ENCODE measurements around the gene ANKFN1.

Gene ANKFN1

DNA sequence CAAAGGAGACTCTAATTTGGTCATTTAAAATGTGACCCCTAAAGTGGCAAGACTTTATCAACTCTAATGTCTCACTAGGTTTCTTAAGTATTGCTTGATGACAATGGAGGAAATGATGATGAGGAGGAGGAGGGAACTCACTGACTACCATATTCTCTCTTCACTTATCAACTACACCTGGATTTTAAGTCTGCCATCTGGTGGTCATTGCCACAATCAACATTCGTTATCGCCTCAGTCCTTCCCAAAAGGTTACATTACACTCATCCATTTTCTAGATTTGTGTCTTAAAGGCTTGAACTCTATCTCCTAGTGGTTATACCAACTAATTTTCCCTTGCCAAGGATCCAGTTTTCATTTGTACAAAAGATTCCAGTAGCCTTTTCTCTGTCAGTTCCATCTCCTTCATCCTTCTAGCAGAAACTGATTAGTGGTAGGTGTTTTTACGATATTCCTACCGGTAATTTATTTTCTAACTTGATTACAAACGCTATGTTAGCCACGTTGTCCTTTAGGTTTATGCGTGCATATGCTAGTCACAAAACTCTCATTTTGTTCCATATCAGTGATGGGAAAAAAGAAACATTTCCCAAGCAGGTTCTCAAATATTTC lies 325.7 kb downstream of the ANKFN1 start:
- peak; percentile 19 for DNase-seq (ENCODE audit: low spot score)
- in situ Hi-C loops (cut with MboI; ENCODE audit: low pct_unique_long_range_greater_than_20kb, low sequenced_read_pairs, unreplicated experiment) = no loop called here
- TF ChIP-seq, protein P1, sequence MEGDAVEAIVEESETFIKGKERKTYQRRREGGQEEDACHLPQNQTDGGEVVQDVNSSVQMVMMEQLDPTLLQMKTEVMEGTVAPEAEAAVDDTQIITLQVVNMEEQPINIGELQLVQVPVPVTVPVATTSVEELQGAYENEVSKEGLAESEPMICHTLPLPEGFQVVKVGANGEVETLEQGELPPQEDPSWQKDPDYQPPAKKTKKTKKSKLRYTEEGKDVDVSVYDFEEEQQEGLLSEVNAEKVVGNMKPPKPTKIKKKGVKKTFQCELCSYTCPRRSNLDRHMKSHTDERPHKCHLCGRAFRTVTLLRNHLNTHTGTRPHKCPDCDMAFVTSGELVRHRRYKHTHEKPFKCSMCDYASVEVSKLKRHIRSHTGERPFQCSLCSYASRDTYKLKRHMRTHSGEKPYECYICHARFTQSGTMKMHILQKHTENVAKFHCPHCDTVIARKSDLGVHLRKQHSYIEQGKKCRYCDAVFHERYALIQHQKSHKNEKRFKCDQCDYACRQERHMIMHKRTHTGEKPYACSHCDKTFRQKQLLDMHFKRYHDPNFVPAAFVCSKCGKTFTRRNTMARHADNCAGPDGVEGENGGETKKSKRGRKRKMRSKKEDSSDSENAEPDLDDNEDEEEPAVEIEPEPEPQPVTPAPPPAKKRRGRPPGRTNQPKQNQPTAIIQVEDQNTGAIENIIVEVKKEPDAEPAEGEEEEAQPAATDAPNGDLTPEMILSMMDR (IDR thresholded peaks at IDR 0.05; ENCODE audit: extremely low read depth, insufficient read depth, missing control alignments) = peak; percentile 61

DNA sequence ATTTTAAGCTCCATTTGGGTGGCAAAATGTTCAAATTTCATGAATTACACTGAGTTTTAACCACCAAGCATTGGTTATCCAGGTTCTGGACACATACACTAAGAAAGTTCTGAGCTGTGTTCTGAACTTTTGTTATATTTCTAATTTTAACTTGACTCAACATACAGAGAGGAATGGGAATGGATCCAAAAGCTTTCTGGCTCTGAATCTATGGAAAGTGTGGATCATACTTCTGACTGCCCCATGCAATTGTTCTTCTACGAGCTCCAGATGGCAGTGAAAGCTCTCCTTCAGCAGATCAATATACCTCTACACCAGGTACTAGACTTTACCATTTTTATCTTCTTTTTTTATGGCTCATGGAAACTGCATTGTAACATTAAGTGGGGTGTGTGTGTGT lies 327.2 kb downstream of the ANKFN1 start:
- DNase-seq (ENCODE audit: low spot score) = no peak
- in situ Hi-C loops (cut with MboI; ENCODE audit: low pct_unique_long_range_greater_than_20kb, low sequenced_read_pairs, unreplicated experiment) = no loop called here
- TF ChIP-seq, protein P1 (IDR thresholded peaks at IDR 0.05; ENCODE audit: extremely low read depth, insufficient read depth, missing control alignments) = no peak

DNA sequence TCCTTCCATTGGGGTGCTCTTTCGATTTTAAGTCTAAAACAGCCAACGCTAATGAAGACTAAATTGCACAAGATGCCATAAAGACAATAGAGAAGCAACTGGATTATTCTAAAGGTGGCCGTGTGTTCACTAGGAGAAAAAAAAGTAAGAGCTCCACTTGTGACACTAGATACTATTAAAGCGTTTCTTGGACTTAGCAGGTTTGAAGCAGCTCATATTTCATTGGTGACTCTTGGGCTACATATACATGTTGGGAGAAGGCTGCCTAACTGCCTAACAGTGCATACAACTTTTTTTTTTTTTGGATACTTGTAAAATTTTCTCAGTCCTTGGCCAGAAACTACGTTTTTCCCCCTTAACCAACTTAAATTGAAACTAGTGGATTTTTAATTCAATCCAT lies 328.4 kb downstream of the ANKFN1 start:
- DNase-seq (ENCODE audit: low spot score) = no peak
- in situ Hi-C loops (cut with MboI; ENCODE audit: low pct_unique_long_range_greater_than_20kb, low sequenced_read_pairs, unreplicated experiment) = no loop called here
- TF ChIP-seq, protein P1 (IDR thresholded peaks at IDR 0.05; ENCODE audit: extremely low read depth, insufficient read depth, missing control alignments) = no peak

DNA sequence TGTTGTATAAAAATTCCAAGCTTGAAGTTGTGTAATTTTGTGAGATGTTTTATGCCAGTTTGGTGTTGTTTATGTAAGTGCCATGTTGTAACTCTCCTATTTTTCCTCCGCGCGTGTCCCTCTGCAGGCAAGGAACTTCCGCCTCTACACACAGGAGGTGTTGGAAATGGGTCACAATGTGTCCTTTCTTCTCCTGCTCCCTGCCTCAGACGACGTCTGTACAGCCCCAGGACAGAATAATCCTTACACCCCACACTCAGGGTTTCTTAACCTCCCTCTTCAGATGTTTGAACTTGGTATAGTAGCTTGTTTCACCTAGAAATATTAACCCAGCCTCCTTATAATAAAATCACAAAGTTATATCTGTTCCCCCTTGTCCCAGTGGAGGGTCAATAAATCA lies 329.0 kb downstream of the ANKFN1 start:
- in situ Hi-C loops (cut with MboI; ENCODE audit: low pct_unique_long_range_greater_than_20kb, low sequenced_read_pairs, unreplicated experiment) = no loop called here

DNA sequence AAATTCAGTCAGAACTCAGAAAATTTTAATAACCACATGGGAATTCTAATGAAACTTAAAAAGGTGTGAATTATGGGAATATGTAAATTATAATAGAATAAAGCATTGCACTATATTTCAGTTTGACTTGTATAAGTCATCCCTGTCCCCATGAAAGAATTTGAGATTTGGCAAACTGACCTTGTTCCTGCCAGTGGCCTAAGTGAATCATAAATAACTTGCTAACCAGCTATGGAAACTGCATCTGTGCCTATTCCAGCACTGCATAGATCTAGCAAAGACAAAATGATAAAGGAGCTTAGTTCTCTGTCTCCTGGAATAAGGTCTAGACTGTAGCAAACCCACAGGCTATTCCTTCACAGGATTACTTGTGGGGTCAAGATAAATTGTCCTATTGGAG lies 333.5 kb downstream of the ANKFN1 start:
- in situ Hi-C loops (cut with MboI; ENCODE audit: low pct_unique_long_range_greater_than_20kb, low sequenced_read_pairs, unreplicated experiment) = no loop called here
- TF ChIP-seq, protein P1 (IDR thresholded peaks at IDR 0.05; ENCODE audit: extremely low read depth, insufficient read depth, missing control alignments) = no peak

More for the DNA sequence above, 329.0 kb downstream of the ANKFN1 start:
- TF ChIP-seq, protein P1 (IDR thresholded peaks at IDR 0.05; ENCODE audit: extremely low read depth, insufficient read depth, missing control alignments) = no peak
- no peak for DNase-seq (ENCODE audit: low spot score)

DNA sequence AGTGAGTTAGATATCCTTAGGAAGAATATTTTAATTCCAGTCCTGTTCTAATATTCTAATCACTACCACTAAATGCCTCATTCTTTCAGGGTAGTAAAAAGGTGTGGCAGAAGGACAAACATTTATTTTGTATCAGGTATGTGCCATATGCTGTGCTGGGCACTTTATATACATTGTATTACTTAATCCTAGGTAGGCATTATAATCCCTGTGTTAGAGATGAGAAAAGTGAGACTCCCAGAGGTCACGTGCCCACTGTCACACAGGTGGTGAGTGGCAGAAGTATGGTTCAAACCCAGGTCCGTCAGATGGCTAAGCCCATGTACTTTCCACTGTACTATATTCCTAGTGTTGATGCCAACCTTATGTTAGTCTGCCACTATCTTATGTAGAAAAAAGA lies 335.5 kb downstream of the ANKFN1 start:
- TF ChIP-seq, protein P1 (IDR thresholded peaks at IDR 0.05; ENCODE audit: extremely low read depth, insufficient read depth, missing control alignments) = no peak
- in situ Hi-C loops (cut with MboI; ENCODE audit: low pct_unique_long_range_greater_than_20kb, low sequenced_read_pairs, unreplicated experiment) = no loop called here
- DNase-seq (ENCODE audit: low spot score) = no peak

More for the DNA sequence above, 333.5 kb downstream of the ANKFN1 start:
- no peak for DNase-seq (ENCODE audit: low spot score)

Measured in GM13977 (cell line).